Measurements from ENCODE around the gene STIP1.
A peak's percentile ranks its signal among the peaks of the same experiment; 100 is the strongest.

Gene STIP1

DNA sequence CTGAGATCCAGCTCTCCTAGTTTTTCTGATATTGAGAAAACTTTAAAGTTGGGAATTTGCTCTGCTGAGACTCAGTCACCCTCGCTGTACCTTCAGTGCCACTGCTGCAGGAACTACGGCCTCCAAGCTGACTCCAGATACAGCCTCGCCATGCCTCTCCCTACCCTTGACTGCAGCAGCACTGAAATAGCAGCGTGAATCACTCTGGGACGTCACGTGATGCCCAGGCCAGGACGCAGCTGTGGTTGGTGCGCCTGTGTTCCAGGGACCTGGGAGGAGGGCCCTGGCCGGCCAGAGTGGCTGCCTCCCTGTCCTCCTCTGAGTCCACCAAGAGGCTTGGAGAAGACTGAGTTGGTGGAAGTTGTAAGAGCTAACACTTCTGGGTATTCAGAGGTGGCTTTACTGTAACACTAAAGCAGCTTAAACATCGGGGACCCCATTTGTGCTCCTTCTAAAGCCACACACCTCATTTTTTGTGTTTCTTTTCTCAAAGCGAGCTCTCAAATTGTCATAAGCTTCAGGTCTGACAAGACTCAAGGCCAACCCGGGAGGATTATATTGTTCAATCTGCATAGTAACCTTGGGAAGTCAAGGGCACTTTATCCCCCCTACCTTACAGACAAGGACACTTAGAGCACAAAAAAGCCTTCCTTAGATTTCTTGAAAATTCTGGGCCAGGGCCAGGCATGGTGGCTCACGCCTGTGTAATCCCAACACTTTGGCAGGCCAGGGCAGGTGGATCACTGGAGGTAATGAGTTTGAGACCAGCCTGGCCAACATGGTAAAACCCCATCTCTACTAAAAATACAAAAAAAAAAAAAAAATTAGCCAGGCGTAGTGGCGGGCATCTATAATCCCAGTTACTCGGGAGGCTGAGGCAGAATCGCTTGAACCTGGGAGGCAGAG, 4.2 kb upstream of the STIP1 start:
- DNase-seq (ENCODE audit: low read depth): peak; percentile 94
- H3K27me3 ChIP-seq (replicated peaks; ENCODE audit: control insufficient read depth, insufficient read depth, low read length): no peaks in the 10 kb centered on the region
- peaks cover 36% of the 10 kb centered on the region for H3K4me1 ChIP-seq (ENCODE audit: control insufficient read depth, insufficient read depth, low read length)
- H3K36me3 ChIP-seq (ENCODE audit: control insufficient read depth, insufficient read depth, low read length, severe bottlenecking): no peaks in the 10 kb centered on the region
- H3K9me3 ChIP-seq (ENCODE audit: control insufficient read depth, low read length): no peaks in the 10 kb centered on the region
- peak overlapping the region; percentile 42 for H3K4me3 ChIP-seq (ENCODE audit: low read length)
- peak overlapping the region; percentile 80 for H3K9ac ChIP-seq (ENCODE audit: low read length)

- H3K4me3 ChIP-seq (ENCODE audit: low read length): peak overlapping the region; percentile 19
- no peak for DNase-seq (ENCODE audit: low read depth)
- H3K27me3 ChIP-seq (replicated peaks; ENCODE audit: control insufficient read depth, insufficient read depth, low read length): no peaks in the 10 kb centered on the region
- peaks cover 36% of the 10 kb centered on the region for H3K4me1 ChIP-seq (ENCODE audit: control insufficient read depth, insufficient read depth, low read length)
- H3K9ac ChIP-seq (ENCODE audit: low read length): peak overlapping the region; percentile 95
- H3K36me3 ChIP-seq (ENCODE audit: control insufficient read depth, insufficient read depth, low read length, severe bottlenecking): no peaks in the 10 kb centered on the region
- no peaks in the 10 kb centered on the region for H3K9me3 ChIP-seq (ENCODE audit: control insufficient read depth, low read length)
These were observed 2.1 kb upstream of the STIP1 start for GRCh38 chr11:64183890-64184289.

- Histone ChIP-seq H3K9me3 (ENCODE audit: control insufficient read depth, low read length) (no peaks in the 10 kb centered on the region), H3K36me3 (ENCODE audit: control insufficient read depth, insufficient read depth, low read length, severe bottlenecking) (no peaks in the 10 kb centered on the region), H3K9ac (ENCODE audit: low read length) (peak overlapping the region; percentile 95), H3K27me3 (replicated peaks; ENCODE audit: control insufficient read depth, insufficient read depth, low read length) (no peaks in the 10 kb centered on the region), H3K4me3 (ENCODE audit: low read length) (peak overlapping the region; percentile 92), H3K4me1 (ENCODE audit: control insufficient read depth, insufficient read depth, low read length) (peaks cover 43% of the 10 kb centered on the region)
- peak; percentile 95 for DNase-seq (ENCODE audit: low read depth)
These were observed 737 bp upstream of the STIP1 start for GRCh38 chr11:64185175-64185692.

GRCh38 chr11:64186492-64187165, 658 bp downstream of the STIP1 start:
- H3K36me3 ChIP-seq (ENCODE audit: control insufficient read depth, insufficient read depth, low read length, severe bottlenecking): no peaks in the 10 kb centered on the region
- no peak overlapping the region for H3K9ac ChIP-seq (ENCODE audit: low read length)
- H3K4me1 ChIP-seq (ENCODE audit: control insufficient read depth, insufficient read depth, low read length): peaks cover 33% of the 10 kb centered on the region
- no peaks in the 10 kb centered on the region for H3K27me3 ChIP-seq (replicated peaks; ENCODE audit: control insufficient read depth, insufficient read depth, low read length)
- H3K9me3 ChIP-seq (ENCODE audit: control insufficient read depth, low read length): no peaks in the 10 kb centered on the region
- no peak overlapping the region for H3K4me3 ChIP-seq (ENCODE audit: low read length)
- peak; percentile 54 for DNase-seq (ENCODE audit: low read depth)

DNA sequence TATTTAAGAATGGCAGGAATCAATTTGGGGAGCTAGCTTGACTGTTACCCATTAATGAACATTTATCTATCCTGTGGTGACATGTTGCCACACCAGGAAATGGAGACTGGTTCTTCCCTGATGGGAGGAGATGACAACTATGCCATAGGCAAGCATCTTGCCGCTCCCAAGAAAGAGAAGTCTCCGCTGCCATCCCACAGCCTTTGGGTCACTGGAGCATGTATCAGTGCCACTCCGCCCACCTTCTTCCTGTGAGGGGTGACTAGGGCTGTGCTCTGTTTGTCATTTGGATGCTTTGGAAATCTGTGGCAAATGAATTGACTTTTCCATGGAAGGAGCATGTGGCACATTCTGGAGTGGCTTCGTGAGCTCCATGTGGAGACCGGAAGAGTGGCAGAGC, 6.5 kb downstream of the STIP1 start:
- no peak overlapping the region for H3K4me3 ChIP-seq (ENCODE audit: low read length)
- no peaks in the 10 kb centered on the region for H3K9me3 ChIP-seq (ENCODE audit: control insufficient read depth, low read length)
- peaks cover 46% of the 10 kb centered on the region for H3K36me3 ChIP-seq (ENCODE audit: control insufficient read depth, insufficient read depth, low read length, severe bottlenecking)
- H3K27me3 ChIP-seq (replicated peaks; ENCODE audit: control insufficient read depth, insufficient read depth, low read length): no peaks in the 10 kb centered on the region
- peaks cover 9% of the 10 kb centered on the region for H3K4me1 ChIP-seq (ENCODE audit: control insufficient read depth, insufficient read depth, low read length)
- no peak for DNase-seq (ENCODE audit: low read depth)
- no peak overlapping the region for H3K9ac ChIP-seq (ENCODE audit: low read length)

DNA sequence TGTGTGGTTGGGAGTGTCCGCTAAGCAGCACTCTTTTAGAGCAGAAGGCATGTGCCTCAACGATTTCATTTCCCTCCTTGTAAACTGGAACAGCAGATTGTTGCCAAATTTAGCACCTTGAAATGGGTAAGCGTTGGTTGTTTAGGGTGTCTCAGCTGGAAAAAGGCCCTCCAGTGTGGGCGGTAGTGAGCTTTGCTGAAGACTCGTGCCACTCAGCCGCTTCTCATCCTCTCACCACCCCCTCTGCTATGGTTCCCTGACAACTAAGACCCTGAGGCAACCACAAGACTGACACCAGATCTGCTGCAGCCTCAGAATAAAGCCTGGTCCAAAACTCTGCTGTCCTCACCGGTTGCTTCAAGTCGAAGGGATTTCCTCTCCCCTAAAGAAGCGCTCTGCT, 10.7 kb downstream of the STIP1 start:
- Histone ChIP-seq H3K27me3 (replicated peaks; ENCODE audit: control insufficient read depth, insufficient read depth, low read length) (no peaks in the 10 kb centered on the region), H3K4me3 (ENCODE audit: low read length) (no peak overlapping the region), H3K9me3 (ENCODE audit: control insufficient read depth, low read length) (no peaks in the 10 kb centered on the region), H3K4me1 (ENCODE audit: control insufficient read depth, insufficient read depth, low read length) (no peaks in the 10 kb centered on the region), H3K36me3 (ENCODE audit: control insufficient read depth, insufficient read depth, low read length, severe bottlenecking) (peaks cover 84% of the 10 kb centered on the region), H3K9ac (ENCODE audit: low read length) (no peak overlapping the region)
- no peak for DNase-seq (ENCODE audit: low read depth)

- Histone ChIP-seq H3K4me3 (ENCODE audit: low read length) (no peak overlapping the region), H3K36me3 (ENCODE audit: control insufficient read depth, insufficient read depth, low read length, severe bottlenecking) (peaks cover 95% of the 10 kb centered on the region), H3K9me3 (ENCODE audit: control insufficient read depth, low read length) (no peaks in the 10 kb centered on the region), H3K27me3 (replicated peaks; ENCODE audit: control insufficient read depth, insufficient read depth, low read length) (no peaks in the 10 kb centered on the region), H3K9ac (ENCODE audit: low read length) (no peak overlapping the region), H3K4me1 (ENCODE audit: control insufficient read depth, insufficient read depth, low read length) (no peaks in the 10 kb centered on the region)
- no peak for DNase-seq (ENCODE audit: low read depth)
These were observed 12.5 kb downstream of the STIP1 start for GRCh38 chr11:64198511-64198910.

DNA sequence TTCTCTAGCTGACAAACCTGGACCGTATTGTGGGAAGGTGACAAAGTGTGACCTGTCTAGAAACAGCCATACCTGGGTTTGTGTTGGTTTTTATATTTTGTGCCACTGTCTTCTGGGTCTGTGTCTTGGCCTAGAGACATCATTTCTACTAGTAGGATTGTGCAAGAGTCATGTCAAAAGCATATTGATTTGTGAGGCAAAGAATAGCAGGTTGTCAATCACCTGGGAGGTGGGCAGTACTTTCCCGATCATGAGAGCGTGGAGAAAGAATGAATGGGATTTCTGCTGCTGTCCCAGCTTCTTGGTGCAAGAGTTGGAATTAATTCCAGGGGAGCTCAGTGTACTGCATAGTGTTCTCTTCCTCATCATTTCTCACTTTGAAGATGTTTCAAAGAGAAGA, 15.6 kb downstream of the STIP1 start:
- H3K9ac ChIP-seq (ENCODE audit: low read length): no peak overlapping the region
- peaks cover 81% of the 10 kb centered on the region for H3K36me3 ChIP-seq (ENCODE audit: control insufficient read depth, insufficient read depth, low read length, severe bottlenecking)

GRCh38 chr11:64202992-64203391, 17.0 kb downstream of the STIP1 start:
- Histone ChIP-seq H3K9me3 (ENCODE audit: control insufficient read depth, low read length) (no peaks in the 10 kb centered on the region), H3K9ac (ENCODE audit: low read length) (no peak overlapping the region), H3K27me3 (replicated peaks; ENCODE audit: control insufficient read depth, insufficient read depth, low read length) (no peaks in the 10 kb centered on the region), H3K4me1 (ENCODE audit: control insufficient read depth, insufficient read depth, low read length) (peaks cover 9% of the 10 kb centered on the region), H3K36me3 (ENCODE audit: control insufficient read depth, insufficient read depth, low read length, severe bottlenecking) (peaks cover 66% of the 10 kb centered on the region), H3K4me3 (ENCODE audit: low read length) (no peak overlapping the region)
- no peak for DNase-seq (ENCODE audit: low read depth)

More for the DNA sequence above, 15.6 kb downstream of the STIP1 start:
- H3K4me3 ChIP-seq (ENCODE audit: low read length): no peak overlapping the region
- no peaks in the 10 kb centered on the region for H3K9me3 ChIP-seq (ENCODE audit: control insufficient read depth, low read length)
- no peaks in the 10 kb centered on the region for H3K4me1 ChIP-seq (ENCODE audit: control insufficient read depth, insufficient read depth, low read length)
- no peak for DNase-seq (ENCODE audit: low read depth)
- no peaks in the 10 kb centered on the region for H3K27me3 ChIP-seq (replicated peaks; ENCODE audit: control insufficient read depth, insufficient read depth, low read length)

- H3K9ac ChIP-seq (ENCODE audit: low read length): no peak overlapping the region
- H3K9me3 ChIP-seq (ENCODE audit: control insufficient read depth, low read length): no peaks in the 10 kb centered on the region
- no peak for DNase-seq (ENCODE audit: low read depth)
- peaks cover 61% of the 10 kb centered on the region for H3K36me3 ChIP-seq (ENCODE audit: control insufficient read depth, insufficient read depth, low read length, severe bottlenecking)
- no peak overlapping the region for H3K4me3 ChIP-seq (ENCODE audit: low read length)
- H3K27me3 ChIP-seq (replicated peaks; ENCODE audit: control insufficient read depth, insufficient read depth, low read length): no peaks in the 10 kb centered on the region
- H3K4me1 ChIP-seq (ENCODE audit: control insufficient read depth, insufficient read depth, low read length): peaks cover 9% of the 10 kb centered on the region
These were observed 17.6 kb downstream of the STIP1 start for GRCh38 chr11:64203421-64204079.

GRCh38 chr11:64204080-64204440, 18.1 kb downstream of the STIP1 start:
- Histone ChIP-seq H3K9me3 (ENCODE audit: control insufficient read depth, low read length) (no peaks in the 10 kb centered on the region), H3K4me3 (ENCODE audit: low read length) (no peak overlapping the region), H3K4me1 (ENCODE audit: control insufficient read depth, insufficient read depth, low read length) (peaks cover 9% of the 10 kb centered on the region), H3K27me3 (replicated peaks; ENCODE audit: control insufficient read depth, insufficient read depth, low read length) (no peaks in the 10 kb centered on the region), H3K36me3 (ENCODE audit: control insufficient read depth, insufficient read depth, low read length, severe bottlenecking) (peaks cover 56% of the 10 kb centered on the region), H3K9ac (ENCODE audit: low read length) (peak overlapping the region; percentile 22)
- no peak for DNase-seq (ENCODE audit: low read depth)
